GM18499 (cell line): ENCODE results near the gene ZNF627.
"Not testable (repeated sequence)": the region's sequence is repeated elsewhere in the genome, so short reads cannot be mapped to it uniquely, and the experiment has no call there.

Experiments used
- ATAC-seq: cut with Tn5 transposase; IDR thresholded peaks from one replicate; pipeline ENCODE4 v1.9.1; 2021; ENCODE audit warnings: moderate number of reproducible peaks; ENCODE audit not compliant: insufficient read depth, unreplicated experiment

ZNF627 gene

DNA sequence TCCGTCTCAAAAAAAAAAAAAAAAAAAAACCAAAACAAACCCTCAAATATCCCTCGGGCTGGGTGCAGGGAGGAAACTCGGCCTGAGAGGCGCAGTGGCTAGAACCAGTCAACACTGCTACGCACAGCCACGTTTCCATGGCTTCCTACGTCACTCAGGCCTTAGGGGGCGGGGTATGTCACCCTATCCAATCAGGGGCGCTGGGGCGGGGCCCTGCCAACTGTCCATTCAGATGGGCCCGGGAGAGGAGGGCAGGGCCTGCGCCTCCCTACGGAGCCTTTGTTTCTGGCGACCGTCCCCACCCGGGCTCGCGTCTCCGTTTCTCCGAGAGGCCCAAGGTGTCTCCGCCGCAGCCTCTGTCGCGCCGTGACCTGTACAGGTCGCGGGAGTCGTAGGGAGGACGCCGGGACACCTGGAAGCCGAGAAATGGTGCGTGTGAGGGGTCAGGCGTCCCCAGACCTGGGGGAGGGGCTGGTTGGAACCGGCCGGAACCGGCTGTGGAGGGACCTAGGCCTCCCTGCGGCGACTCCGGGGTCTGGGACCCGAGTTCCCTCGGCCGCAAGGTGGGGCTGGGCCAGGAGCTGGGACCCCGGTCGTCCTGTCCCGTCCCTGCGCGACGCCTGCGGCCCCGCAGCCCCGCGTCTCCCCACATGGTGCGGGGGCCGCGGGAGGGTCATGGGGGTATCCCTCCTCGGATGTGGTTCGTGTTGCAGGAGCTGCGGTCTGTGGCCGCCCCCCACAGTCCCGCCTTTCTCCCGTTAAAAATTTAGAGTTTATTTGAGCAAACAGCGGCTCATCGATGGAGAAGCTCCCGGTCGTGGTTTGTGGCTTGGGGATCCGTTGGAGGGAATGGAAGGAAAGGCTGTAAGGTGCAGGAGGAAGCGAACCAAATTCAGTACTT, at the start of gene ZNF627:
TSS of gene ZNF627 (plus strand) at position 282 of the 901 bp plus-strand sequence. CDS start at position 427, 145 bp downstream.
- peak; percentile 91 for ATAC-seq

DNA sequence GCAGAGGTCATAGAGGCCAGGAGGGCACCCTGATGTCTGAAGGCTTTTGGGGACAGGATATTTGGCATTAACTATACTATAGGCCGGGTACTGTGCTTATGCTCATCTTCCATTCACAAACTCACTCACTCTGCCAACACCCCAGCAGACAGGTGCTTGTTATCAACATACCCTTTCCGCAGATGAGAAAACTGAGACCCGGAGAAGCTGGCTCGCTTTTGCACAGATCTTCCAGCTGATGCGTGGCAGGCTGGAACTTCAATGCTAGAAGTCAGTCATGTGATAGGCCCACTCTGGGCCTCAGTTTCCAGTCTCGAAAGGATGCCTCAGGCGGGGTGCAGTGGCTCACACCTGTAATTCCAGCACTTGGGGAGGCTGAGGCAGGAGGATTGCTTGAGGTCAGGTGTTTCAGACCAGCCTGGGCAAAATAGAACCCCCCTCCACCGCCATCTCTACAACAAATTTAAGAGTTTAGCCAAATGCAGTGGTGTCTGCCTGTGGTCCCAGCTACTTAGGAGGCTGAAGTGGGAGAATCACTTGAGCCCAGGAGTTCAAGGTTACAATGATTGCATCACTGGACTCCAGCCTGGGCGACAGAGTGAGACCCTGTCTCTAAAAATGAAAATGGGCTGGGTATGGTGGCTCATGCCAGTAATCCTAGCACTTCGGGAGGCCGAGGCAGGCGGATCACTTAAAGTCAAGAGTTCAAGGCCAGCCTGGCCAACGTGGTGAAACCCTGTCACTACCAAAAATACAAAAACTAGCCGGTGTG, 49.2 kb upstream of the ZNF627 start:
- ATAC-seq, result no peak

DNA sequence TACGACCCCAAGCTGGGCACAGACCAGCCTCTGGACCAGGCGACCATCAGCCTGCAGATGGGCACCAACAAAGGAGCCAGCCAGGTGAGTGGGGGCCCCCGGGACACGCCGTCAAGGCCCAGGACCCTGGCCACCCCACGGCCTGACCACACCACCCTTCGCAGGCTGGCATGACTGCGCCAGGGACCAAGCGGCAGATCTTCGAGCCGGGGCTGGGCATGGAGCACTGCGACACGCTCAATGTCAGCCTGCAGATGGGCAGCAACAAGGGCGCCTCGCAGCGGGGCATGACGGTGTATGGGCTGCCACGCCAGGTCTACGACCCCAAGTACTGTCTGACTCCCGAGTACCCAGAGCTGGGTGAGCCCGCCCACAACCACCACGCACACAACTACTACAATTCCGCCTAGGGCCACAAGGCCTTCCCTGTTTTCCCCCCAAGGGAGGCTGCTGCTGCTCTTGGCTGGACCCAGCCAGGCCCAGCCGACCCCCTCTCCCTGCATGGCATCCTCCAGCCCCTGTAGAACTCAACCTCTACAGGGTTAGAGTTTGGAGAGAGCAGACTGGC, 47.8 kb upstream of the ZNF627 start:
- ATAC-seq, result no peak

GRCh38 chr19:11550265-11550664, 47.0 kb upstream of the ZNF627 start:
- ATAC-seq, result no peak

GRCh38 chr19:11551603-11552235, 45.6 kb upstream of the ZNF627 start:
- ATAC-seq, result no peak

DNA sequence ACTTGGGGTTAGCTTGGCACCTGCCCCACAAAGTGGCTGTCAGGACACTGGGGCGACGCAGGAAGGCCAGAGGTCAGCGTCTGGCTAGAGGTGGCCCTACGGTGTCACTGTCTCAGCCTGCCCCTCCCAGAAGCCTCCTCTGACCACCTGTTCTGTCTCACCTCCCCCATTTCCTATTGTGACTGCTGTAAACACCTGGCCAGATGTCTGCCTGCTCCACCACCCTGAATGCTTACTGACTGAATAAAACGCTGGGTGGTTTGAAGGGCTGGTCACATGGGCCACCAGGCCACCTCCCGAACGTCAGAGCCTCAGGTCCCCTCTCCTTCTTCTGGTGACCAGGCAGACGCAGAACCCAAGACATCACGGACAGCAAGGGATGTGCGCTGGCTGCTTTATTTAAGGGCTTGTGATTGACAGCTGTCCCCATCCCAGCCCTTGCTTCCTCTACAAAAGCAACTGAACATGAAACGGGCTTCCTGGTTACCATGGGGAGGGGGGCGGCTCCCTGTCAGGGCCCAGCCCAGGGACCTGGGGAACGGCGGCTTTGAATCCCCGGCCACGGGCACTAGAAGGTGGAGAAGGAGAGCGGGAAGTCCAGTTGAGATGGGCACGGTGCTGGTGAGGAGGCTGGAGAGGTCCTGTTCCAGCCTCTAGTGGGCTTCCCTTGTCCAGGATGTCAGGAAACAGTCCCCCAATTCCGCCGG, 44.5 kb upstream of the ZNF627 start:
- no peak for ATAC-seq

- ATAC-seq, result no peak
These were observed 43.1 kb upstream of the ZNF627 start for GRCh38 chr19:11554160-11554559.

- ATAC-seq, result no peak
These were observed 42.0 kb upstream of the ZNF627 start for GRCh38 chr19:11555246-11555645.

GRCh38 chr19:11556634-11557420, 40.5 kb upstream of the ZNF627 start:
- ATAC-seq, result no peak

- ATAC-seq, result peak; percentile 40
These were observed 38.1 kb upstream of the ZNF627 start, which contains the start of gene ELOF1 for GRCh38 chr19:11558881-11559828. Gene ELOF1 (minus strand): TSS chr19:11559230. CDS start chr19:11554347, 4,883 bp downstream.

- ATAC-seq, result peak; percentile 37
These were observed 36.8 kb upstream of the ZNF627 start for GRCh38 chr19:11560404-11561051.

- ATAC-seq, result no peak
These were observed 33.8 kb upstream of the ZNF627 start for GRCh38 chr19:11563532-11563931.

DNA sequence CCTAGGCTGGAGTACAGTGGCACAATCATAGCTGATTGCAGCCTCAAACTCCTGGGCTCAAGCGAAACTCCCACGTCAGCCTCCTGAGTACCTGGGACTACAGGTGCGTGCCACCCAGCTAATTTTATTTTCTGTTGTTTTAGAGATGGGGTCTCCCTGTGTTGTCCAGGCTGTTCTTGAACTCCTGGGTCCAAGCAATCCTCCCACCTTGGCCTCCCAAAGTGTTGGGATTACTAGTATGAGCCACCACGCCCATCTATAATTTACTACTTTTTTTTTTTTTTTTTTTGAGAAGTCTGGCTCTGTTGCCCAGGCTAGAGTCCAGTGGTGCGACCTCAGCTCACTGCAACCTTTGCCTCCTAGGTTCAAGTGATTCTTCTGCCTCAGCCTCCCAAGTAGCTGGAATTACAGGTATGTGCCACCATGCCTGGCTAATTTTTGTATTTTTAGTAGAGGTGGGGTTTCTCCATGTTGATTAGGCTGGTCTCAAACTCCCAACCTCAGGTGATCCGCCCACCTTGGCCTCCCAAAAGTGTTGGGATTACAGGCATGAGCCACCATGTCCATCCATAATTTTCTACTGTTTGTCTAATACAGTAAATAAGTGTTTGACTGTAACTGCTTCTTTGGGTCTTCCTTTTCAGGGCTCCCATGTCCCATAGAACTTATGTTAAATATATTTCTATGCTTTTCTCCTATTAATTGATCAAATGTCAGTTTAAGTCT, 33.0 kb upstream of the ZNF627 start:
- ATAC-seq, result not testable (repeated sequence)

- not testable (repeated sequence) for ATAC-seq
These were observed 31.7 kb upstream of the ZNF627 start for GRCh38 chr19:11565649-11565980.

DNA sequence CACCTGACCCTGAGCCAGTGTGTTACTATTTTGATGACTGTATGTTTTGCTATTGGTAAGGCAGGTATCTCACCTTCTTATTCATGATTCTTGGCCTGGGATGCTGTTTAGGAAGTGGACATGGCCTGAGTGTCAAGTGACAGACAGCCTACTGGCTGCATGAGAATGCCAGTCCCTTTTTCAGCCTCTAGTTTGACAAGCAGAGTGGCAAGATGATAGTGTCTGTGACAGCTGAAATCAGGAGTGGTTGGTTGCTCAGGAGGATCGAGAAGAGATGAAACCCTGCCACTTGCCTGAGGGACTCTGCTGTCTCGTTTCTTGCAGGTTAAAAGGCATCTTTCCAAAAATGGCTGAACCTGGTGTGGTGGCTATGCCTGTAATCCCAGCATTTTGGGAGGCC, 31.1 kb upstream of the ZNF627 start:
- ATAC-seq, result no peak

DNA sequence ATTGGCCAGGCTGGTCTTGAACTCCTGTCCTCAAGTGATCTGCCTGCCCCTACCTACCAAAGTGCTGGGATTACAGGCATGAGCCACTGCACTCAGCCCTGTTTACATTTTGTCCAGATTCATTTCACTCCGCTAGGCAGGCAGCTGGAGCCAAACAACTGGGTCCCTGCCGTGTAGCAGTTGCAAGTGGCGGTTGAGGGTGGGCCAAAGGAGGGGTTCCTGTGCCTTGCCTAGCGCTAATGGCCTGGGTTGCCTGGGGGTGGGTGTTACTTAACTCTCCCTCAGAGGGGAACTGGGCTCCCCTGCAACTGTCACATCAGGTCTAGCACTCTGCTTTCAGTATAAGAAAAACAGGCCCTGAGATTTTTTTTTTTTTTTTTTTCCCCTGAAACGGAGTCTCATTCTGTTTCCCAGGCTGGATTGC, 27.2 kb upstream of the ZNF627 start:
- ATAC-seq, result no peak

DNA sequence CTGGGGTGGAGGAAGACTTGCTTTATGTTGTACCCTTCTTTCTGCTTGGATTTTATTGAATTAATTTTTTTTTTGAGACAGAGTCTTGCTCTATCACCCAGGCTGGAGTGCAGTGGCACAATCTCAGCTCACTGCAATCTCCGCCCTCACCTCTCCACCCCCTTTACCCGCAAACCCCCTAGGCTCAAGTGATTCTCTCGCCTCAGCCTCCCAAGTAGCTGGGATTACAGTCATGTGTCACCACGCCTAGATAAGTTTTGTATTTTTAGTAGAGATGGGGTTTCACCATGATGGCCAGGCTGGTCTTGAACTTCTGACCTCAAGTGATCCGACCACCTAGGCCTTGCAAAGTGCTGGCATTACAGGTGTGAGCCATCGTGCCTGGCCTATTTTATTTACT, 23.9 kb upstream of the ZNF627 start:
- not testable (repeated sequence) for ATAC-seq
